Frontal cortex (tissue), 4 donors: Measurements from ENCODE around the gene IFIT1B. TPM values are rescaled to one million over a fixed set of nuclear protein-coding genes. Genes with fewer than 3 reads are reported as not detected.
A peak's percentile ranks its signal among the peaks of the same experiment; 100 is the strongest.
"Not testable (repeated sequence)": the region's sequence is repeated elsewhere in the genome, so short reads cannot be mapped to it uniquely, and the experiment has no call there.

Experiments
- DNase-seq, 2 donors: peaks; one replicate each; pipeline ENCODE4 v3.0.0; 2012; ENCODE audit warnings: low spot score in 2 of 2
- FAIRE-seq: peaks from 2 replicates; lab custom pipeline; 2012; peaks lifted over from hg19 to GRCh38; lab: Jason Lieb, UNC
- total RNA-seq: library from RNA; depleted of rRNA; stranded (reverse); fragments of >200 nt; gene quantifications from one replicate; pipeline ENCODE4 v1.2.3, GENCODE V29; 2014
- donor health status: control.
- donor health status: control.
- donor health status: control.

IFIT1B gene
- total RNA-seq, 1 donor from 2014 or later: 0.41 TPM

DNA sequence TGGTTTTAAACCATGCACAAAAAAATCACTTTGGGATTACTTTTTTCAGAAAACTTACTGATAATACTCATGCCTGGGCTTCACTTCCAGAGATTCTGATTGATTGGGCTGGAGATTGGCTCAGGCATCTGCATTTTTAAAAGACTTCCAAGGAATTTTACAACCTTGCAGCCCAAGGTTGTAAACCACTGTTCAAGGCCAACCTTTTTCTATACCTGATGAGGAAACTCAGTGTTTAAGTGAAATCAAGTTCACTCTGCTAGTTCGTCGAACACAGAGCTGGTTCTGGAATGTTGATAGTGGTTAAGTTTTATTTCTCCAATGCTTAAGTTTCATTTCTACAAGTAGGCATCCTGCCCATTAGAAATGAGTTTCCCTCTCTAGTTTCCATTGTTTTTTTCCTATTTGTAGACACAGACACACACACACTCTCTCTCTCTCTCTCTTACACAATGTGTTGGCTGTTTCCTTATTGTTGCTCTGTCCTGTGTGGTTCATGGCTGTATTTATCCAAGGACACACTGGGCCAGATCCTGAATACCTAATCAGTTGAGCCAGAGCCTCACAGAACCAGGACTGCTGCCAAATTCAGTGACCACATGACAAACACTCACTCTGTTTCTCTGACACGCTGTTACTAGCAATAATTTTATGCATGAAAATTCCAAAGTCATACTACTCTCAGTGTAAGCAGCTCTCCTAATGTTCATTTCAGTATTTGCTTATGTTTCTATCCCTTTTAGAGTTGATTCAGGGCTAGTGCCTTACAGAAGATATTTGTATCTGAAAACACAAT is 3.7 kb upstream of the IFIT1B start:
- FAIRE-seq: peak; percentile 94
- peak; percentile 49 to 66 for DNase-seq

DNA sequence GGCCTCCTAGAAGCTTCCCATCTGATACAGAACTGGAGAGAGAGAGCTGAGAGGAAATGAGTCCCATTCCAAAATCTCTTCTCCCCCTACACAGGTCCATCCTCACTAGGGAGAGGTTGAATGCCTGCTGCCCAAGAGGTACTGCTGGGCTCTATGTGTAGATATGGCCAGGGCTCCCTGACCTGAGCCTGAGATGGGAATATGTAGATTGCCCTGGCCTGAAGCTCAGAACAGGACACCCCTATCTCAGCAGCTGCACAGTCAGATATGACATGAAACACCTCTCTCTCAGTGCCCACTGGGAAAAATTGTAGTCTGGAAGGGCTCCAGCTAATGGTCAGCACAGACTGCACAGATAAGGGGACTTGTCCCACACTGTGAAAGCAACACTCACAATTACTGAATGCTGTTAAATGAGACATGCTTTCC is 3.1 kb upstream of the IFIT1B start:
- DNase-seq (no peak), FAIRE-seq (no peak)

DNA sequence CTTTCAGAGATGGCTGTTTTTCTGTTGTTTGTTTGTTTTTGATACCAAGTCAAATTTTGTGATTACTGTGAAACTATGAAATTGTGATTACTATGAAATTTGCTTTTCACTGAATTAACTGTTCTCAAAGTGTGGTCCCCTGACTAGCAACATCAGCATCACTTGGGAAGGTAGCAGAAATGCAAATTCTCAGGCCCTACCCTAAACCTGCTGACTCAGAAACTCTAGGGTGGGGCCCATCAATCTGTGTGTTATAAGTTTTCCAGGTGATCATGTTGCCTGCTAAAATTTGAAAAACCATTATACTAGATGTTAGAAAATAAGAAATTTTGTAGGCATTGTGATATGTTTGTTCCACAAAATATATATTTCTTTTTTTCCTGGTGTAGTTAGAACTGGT is 1.2 kb downstream of the IFIT1B start:
- DNase-seq (no peak), FAIRE-seq (no peak)

DNA sequence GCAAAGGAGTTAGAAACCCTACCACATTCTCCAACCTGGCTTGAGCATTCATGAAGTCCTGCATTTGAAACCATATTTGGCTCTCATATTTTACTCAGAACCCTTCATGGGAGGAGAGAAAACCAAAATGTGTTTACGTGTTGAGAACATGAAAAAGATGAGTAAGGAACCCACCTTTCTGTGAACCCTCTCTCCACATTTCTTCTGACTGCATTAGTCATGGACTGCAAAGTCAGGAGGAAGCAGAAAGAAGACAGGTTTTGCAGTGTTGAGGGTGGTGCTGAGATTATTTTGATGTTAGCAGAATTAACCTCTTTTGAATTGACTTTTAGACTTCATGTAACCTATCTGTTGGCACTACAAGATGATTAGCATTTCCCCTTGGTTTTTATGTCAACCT is 4.9 kb downstream of the IFIT1B start:
- FAIRE-seq: no peak
- DNase-seq: no peak

DNA sequence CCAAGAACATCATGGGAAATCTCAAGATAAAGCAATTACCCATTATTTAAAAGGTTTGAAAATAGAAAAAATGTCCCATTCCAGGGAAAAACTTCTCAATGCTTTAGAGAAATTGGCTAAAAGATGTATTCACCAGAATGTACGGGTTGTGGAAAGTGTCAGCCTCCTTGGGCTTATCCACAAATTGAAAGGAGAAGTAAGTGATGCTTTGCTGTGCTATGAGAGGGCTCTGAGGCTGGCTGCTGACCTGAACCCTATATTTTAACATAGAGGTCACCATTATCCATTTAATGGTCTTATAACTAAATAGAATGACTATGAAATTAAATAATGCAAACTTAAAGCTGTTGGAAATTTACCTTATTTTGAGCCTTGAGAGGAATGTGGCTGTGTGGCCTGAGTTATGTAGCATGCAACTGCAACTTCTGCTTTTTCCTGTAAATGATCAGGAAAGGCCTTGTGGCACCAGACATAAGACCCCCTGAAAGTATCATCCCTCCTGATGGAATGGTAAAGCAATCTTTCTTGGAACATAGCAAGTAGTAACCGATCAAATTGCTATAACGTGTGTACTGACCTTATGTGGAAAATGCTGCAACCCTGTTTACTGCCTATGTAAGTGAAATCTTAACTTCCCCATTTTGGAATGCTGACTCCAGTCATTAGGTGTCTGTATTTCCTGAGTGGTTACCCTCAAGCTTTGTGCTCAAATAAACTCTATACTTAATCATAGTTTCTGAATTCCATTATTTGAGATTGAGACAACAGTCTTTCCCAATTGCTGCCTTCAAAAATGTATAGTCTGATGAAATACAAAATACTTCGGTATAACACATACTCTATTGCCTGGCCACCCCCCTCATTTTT is 6.9 kb downstream of the IFIT1B start:
- no peak for FAIRE-seq
- DNase-seq: no peak

DNA sequence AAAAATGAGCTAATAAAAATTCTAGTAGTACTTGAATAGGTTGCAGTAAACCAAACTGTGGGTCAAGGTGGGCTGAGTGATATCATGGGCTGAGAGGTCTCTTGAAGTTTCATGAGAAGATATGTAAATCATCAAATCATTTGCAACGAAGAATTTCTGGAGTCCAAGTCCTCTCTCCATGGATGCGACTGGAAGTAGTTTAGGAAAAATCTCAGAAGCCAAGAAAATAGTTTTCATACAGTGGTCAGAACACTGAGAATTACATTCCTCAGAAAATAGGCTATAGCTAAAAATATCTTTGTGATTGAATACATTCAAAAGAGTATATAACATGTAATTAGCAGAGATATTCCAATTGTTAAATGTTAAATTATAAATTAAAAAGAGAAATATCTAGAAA is 10.9 kb downstream of the IFIT1B start:
- FAIRE-seq: no peak
- DNase-seq: no peak

- no peak for DNase-seq
- FAIRE-seq: no peak
These were observed 11.4 kb downstream of the IFIT1B start for GRCh38 chr10:89389254-89389653.

DNA sequence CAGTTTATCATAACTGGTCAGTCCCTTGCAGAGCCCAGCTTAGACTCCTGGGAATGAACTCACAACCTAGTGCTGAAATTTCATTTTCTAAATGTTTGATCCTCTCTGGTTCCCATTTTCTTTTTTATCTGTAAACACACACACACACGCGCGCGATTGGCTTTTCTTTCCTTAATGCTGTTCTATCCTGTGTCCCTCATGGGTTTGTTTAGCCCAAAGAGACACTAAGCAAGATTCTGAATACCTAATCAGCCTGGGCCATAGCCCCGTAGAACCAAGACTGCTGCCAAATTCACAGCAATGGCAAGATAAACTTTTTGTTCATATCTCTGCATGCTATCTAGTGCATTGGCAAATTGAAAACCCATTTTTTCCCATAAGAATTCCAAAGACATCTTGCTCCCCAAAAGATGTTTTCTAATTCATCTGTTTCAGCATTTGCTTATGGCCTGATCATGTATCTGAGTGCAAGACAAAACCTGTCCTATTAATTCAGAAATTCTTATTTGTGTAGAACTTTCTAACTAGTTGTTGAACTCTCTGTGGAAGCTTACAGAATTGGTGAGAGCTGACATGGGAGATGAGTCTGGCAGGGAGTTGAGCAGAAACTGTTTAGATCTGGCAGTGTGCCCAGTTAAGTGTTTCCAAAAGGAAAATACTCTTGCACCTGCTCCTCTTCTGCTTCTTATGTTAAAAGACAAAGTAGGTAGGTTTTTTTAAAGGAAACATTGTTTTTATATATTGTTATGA is 12.8 kb downstream of the IFIT1B start:
- no peak for DNase-seq
- no peak for FAIRE-seq

DNA sequence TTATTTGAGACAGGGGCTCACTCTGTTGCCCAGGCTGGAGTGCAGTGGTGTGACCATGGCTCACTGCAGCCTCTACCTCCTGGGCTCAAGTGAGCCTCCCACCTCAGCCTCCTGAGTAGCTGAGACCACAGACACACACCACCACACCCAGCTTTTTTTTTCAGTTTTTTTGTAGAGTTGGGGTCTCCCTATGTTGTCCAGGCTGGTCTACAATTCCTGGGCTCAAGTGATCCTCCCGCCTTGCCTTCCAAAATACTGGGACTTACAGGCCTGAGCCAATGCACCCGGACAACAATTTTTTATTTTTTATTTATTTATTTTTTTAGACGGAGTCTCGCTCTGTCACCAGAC is 13.3 kb downstream of the IFIT1B start:
- not testable (repeated sequence) for FAIRE-seq, DNase-seq

- DNase-seq: peak; percentile 39 to 51
- no peak for FAIRE-seq
These were observed 14.3 kb downstream of the IFIT1B start, which contains the start of gene IFIT1 for GRCh38 chr10:89391907-89392756. Gene IFIT1 (plus strand): TSS chr10:89392623. CDS start chr10:89392713, 90 bp downstream.

- no peak for DNase-seq
- FAIRE-seq: no peak
These were observed 15.1 kb downstream of the IFIT1B start for GRCh38 chr10:89392974-89393373.

DNA sequence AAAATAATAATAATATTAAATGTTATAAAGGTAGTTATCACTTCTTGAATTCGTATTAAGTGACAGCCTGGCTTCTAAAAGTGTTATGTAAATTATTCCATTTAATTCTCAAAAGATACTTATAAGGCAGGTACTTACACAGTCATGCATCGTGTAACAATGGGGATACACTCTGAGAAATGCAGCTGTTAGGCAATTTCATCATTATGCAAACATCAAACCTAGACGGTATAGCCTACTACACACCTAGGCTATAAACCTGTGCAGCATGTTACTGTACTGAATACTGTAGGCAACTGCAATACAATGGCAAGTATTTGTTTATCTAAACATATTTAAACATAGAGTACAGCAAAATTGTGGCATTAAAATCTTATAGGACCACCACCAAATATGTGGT is 16.0 kb downstream of the IFIT1B start:
- DNase-seq: no peak
- FAIRE-seq: no peak

DNA sequence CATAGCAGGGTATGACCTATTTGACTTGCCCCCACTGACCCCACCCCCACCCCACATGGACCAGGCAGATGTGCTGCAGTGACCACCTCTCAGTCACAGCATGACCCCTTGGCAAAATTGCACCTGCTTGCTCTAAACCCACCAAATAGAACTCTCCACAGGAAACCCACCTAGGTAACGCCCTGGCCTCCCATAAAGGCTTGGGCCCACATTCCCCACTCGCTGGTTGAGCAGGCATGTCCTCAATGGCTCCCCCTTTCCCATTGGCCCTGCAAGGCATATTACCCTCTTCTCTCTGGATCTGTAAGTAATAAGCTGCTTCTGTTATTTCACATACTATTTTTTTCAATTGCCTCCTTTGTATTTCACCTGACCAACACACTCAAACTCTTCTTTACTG is 17.3 kb downstream of the IFIT1B start:
- FAIRE-seq (no peak), DNase-seq (no peak)

DNA sequence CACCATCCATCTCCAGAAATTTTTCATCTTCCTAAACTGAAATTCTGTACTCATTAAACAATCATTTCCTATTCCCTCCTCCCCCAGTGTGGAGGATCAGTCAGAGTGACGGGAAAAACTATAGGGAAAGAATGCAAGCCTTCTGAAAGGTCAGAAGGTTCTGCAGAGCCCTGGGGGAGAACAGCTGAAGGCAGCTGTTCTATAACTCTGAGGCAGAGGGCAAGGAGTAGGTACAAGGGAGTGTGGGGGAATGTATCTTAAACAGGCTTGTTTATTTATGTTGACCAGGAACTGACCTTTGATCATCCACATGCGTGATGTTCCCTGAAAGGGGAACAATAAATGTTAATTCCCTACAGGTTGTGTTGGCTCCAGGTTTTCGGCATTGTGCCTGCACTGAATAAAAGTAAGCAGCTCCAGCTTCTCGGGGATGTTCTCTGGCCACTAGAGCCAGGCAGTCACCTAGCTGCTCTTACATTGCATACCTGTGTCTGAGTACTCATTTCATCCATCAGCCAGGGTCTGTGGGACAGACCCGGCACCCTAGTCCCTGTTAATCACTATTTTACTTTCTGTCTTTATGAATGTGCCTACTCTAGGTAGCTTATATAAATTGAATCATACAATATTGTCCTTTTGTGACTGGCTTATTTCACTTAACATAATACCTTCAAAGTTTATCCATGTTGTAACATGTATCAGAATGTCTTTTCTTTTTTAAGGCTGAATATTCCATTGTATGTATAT is 20.3 kb downstream of the IFIT1B start:
- no peak for DNase-seq
- no peak for FAIRE-seq

GRCh38 chr10:89399956-89400355 is 22.1 kb downstream of the IFIT1B start:
- FAIRE-seq (no peak), DNase-seq (no peak)

- no peak for FAIRE-seq
- DNase-seq: no peak
These were observed 25.2 kb downstream of the IFIT1B start for GRCh38 chr10:89403043-89403442.

DNA sequence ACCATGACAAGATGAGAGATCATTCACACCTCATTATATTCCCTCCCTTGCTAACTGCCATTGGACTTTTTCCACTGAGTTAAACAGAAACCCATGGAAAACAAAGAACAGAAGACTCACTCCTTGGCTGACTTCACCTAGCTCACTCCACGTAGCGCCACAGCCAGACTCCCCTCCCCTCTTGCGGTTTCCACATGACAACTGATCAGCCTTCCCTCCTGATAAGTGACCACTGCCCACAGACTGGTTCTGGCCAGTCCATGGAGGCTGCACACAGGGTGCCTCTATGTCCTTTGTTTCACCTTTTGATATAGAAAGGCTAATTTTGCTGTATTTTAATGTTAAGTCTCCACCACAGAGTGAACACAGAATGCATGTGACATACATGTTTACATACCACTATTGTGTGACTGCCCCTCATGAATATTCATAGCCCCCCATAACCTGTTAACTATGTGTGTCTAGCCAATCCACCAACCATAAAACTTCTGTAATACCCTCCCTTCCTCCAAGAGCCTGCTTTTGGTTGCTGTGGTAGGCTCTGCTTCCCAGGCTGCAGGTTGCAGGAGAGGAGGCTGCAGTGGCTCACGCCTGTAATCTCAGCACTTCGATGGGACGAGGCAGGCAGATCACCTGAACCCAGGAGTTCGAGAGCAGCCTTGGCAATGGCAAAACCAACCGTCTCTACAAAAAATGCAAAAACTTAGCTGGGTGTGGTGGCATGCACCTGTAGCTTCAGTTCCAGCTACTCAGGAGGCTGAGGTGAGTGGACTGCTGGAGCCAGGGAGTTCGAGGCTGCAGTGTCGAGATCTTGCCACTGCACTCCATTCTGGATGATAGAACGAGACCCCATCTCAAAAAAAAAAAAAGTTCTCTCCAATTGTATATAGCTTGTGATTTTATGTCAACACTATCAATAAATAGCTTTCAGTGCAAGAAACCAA is 26.5 kb downstream of the IFIT1B start:
- no peak for FAIRE-seq
- DNase-seq: no peak

DNA sequence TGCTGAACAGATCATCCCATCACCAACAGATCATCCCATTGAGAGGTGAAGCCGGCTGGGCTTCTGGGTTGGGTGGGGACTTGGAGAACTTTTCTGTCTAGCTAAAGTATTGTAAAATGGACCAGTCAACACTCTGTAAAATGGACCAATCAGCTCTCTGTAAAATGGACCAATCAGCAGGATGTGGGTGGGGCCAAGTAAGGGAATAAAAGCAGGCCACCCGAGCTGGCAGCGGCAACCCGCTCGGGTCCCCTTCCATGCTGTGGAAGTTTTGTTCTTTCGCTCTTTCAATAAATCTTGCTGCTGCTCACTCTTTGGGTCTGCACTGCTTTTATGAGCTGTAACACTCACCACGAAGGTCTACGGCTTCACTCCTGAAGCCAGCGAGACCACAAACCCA is 28.3 kb downstream of the IFIT1B start:
- DNase-seq, FAIRE-seq: not testable (repeated sequence)
